ENCODE measurements around the gene ANOS1.

DNA sequence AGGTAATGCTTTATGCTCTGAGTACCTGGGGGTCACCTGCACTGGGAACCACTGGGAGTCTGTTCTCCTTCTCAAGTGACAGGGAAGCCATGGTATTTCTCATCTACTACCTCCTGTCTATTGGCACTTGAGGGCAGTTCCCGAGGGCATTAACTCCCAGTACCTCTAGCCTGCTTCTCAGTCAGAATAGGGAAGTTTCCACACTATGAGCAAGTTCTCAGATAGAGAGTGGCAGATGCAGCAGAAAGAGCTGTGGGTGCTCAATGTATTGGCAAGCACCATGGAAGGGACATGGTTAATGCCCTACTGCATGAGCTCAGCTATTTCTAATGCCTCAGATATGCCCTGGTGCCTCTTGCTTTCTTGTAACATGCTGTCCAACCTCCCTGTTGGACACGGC is 74.1 kb downstream of the ANOS1 start:
- TF ChIP-seq POLR2AphosphoS5 (IDR thresholded peaks at IDR 0.05; ENCODE audit: borderline replicate concordance, low read depth, low read length) (no peak), EZH2 (IDR thresholded peaks at IDR 0.05) (no peak), FOXP2 (optimal IDR thresholded peaks at IDR 0.05; ENCODE audit: control extremely low read depth, extremely low read length, insufficient read depth) (no peak)
